ENCODE measurements around the gene PPA1.
"Not testable (repeated sequence)": the region's sequence is repeated elsewhere in the genome, so short reads cannot be mapped to it uniquely, and the experiment has no call there.

PPA1 gene

DNA sequence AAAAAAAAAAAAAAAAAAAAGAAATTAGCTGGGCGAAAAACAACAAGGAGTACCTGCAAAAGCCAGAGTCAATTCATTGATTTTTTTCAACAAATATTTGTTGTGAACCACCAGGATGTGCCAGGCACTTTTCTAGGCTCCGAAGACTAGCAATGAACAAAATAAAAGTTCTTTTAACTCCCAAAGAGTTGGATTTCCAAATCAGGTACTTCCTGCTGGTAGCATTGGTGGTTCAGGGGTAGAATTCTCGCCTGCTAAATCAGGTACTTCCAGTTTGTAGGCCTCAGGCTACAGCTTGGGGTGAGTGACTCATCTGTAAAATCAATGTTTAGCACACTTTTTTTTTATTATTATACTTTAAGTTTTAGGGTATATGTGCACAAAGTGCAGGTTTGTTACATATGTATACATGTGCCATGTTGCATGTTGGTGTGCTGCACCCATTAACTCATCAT, 10.9 kb downstream of the PPA1 start:
- no peak for DNase-seq

DNA sequence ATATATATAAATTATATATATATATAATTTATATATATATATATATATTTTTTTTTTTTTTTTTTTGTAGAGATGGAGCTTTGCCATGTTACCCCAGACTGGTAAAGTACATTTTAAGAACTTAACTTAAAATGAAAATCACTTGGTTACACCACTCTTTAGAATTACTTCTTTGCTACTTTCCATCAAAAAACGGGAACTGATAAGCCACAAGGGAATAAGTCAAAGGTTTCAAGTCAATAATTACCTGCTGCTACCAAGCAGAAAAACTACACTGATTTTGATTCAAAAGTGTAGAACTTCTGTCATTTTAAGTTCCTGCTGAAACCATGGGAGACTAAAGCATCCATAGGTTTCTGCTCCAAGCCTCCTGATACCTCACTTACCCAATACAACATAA, 12.2 kb downstream of the PPA1 start:
- DNase-seq: no peak

DNA sequence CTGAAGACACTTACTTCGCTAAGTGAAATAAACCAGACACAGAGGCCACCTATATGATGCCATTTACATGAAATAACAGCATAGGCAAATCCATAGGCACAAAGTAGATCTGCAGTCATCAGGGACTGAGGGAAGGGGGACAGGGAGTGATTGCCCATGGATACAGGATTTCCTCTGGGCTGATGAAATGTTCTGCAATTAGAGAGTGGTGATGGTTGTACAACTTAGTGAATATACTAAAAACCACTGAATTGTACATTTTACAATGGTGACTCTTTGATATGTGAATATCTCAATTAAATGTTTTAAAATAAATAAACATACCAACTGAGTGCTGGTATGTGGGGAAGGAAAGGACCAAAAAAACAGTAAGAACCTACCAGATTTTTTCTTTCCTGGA, 20.4 kb downstream of the PPA1 start:
- no peak for DNase-seq

DNA sequence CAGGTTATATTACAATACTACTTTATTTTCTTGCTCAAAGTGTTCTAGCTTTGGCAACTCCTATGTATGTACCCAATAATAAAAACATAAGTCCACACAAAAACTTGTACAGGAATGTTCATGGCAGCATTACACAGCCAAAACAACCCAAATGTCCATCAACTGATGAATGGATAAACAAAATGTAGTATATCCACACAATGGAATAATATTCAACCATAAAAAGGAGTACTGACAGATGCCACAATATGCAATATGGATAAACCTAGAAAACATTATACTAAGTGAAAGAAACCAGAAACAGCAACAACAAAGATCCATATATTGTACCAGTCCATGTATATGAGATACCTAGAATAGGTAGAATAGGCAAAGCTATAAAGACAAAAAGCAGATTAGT, 21.0 kb downstream of the PPA1 start:
- no peak for DNase-seq

- no peak for DNase-seq
These were observed 26.5 kb downstream of the PPA1 start for GRCh38 chr10:70206762-70207161.

DNA sequence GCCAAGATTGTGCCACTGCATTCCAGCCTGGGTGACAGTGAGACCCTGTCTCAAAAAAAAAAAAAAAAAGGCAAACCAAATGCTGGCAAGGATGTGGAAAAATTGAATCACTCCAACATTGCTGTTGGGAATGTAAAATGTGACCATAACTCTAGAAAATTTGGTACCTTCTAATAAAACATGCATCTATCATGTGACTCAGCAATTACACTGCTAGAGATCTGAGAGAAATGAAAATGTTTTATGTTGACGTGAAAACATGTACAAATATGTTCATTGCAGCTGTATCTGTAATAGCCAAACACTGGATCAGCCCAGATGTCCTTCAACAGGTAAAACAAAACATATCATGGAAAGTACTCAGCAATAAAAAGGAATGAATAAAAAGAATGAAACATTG, 32.1 kb downstream of the PPA1 start:
- DNase-seq: no peak

- no peak for DNase-seq
These were observed 34.3 kb downstream of the PPA1 start for GRCh38 chr10:70198696-70199466.

- DNase-seq: peak in 27 of 51 donors; percentile 1 to 72 (median 31)
These were observed 35.8 kb downstream of the PPA1 start for GRCh38 chr10:70197235-70197945.

GRCh38 chr10:70193391-70193844, 39.8 kb downstream of the PPA1 start:
- no peak for DNase-seq

DNA sequence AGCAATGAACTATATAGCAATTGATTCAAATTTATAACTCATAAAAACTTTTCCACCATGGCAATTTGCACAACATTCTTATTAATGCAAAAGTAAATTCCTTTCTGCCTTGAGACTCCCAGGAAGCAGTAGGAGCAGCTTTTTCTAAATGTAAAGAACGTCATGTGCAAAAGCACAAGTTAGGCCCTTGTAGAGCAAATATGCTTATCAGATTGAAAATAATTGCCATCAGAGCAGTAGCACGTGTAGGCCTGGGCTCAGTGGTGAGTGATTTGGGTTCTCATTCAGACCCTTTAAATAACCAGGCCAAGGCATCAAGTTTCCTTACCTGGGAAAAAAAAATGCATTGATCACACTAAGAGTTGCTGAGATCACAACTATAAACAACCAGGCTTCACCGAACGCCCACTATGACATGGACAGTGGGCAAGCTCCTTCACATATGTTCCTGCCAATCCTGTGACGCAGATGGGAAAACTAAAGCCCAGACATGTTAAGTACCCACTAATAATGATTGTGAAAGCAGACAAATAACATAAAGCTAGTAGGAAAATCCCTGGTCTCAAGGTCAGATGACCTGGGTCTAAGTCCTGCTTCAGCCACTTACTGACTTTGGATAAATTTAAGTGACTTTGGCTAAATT, 40.8 kb downstream of the PPA1 start:
- DNase-seq: no peak

DNA sequence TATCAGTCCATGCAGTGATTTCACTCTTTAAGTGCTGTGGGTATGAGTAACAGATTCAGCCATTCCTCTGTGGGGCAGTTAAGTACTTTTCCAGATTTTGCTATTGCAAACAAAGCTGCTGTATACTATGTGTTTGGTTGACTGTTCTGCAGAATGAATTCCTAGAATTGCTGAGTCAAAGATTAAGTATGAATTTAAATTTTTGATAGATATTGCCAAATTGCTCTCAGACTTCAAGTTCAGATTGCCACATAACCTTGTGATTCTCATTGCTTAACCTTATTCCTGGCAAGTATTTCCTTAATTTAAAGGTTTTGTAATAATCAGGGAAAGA, 41.3 kb downstream of the PPA1 start:
- no peak for DNase-seq

GRCh38 chr10:70191161-70191971, 41.9 kb downstream of the PPA1 start:
- DNase-seq: no peak

DNA sequence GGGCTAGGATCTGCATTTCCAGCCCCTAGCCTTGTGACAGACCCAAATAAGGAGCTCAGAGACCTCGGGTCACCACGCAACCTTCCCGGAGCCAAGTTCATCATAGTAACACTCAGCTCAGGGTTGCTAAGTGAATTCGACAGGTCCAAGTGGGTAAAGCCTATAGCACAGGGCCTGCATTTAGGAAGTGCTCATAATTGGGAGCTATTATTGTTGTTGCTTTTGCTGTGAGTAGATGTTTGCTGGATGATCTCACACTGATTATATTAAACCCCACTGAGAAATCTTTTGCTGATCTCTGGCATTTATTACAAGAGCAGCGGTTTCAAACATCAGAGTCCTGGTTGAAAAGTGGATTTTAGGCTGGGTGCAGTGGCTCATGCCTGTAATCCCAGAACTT, 42.6 kb downstream of the PPA1 start:
- no peak for DNase-seq

DNA sequence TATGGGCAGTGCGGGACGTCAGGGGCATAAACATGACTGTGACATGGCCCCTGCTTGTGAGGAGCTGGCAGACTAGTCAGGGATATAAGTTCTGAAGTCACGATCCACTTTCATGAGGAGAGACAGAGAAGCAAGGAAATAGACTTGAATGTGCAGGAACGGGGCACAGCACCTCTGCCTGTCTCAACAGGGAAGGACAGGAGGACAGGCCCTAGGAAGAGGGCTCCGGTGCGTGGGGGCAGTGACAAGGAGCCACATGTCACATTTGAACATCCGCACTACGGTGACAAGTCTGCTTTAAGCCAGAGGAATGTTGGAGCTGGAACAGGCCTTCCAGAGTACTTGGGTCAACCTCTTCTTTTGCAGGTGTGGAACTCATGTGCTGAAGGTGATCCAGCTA, 43.1 kb downstream of the PPA1 start:
- no peak for DNase-seq

DNA sequence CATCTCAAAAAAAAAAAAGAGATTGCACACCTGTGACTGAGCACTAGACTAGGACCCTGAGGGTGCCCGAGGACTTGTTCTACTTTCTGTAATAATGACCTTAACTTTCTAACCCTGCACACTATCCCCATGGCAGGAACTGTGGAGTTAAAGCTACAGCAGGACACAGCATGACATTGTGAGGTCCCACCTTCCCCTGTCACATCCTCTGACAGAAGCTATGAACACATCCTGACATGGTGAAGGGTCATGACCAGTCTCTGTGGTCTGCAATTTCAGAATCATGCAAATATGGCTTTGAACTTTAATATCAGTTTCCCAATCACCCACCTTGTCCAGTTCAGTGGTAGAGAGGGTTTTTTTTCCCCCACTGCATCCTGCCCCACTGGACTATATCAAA, 44.5 kb downstream of the PPA1 start:
- no peak for DNase-seq

- no peak for DNase-seq
These were observed 46.7 kb downstream of the PPA1 start for GRCh38 chr10:70186571-70186970.

DNA sequence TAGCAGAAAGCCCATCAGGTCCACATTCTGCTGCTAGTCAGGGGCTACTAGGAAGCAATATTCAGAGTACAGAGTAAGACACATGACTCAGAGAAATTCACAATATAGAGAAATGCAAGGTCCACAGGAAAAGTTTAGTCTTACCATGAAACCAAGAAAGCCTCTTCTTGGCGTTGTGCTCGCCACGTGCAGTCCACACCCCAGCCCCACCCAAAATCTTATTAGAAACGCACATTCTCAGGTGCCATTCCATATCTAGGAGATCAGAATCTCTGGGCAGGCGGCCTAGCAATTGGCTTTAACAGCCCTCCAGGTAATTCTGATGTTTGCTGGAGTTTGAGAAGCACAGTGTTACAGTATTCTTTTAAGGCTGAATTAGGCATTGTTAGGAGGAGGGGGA, 47.1 kb downstream of the PPA1 start:
- DNase-seq: no peak

DNA sequence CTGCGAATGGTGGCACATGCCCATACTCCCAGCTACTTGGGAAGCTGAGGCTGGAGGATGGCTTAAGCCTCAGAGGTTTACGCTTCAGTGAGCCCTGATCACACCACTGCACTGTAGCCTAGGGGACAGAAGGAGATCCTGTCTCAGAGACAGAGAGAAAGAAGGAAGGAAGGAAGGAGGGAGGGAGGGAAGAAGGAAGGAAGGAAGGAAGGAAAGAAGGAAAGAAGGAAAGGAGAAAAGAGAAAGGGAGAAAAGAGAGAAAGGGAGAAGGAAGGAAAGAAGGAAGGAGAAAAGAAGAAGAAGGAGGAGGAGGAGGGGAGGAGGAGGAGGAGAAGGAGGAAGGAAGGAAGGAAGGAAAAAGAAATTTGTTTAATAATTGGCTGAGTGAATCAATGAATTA, 49.9 kb downstream of the PPA1 start:
- DNase-seq: no peak

DNA sequence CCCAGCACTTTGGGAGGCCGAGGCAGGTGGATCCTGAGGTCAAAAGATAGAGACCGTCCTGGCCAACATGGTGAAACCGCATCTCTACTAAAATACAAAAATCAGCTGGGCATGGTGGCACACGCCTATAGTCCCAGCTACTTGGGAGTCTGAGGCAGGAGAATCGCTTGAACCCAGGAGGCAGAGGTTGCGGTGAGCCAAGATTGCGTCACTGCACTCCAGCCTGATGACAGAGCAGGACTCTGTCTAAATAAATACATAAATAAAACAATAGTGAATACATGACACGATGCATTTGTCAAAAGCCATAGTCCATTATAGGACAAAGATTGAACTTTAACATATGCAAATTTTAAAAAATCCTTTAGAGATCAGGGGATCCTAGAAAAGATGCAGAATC, 54.0 kb downstream of the PPA1 start:
- not testable (repeated sequence) for DNase-seq

- DNase-seq: no peak
These were observed 55.0 kb downstream of the PPA1 start for GRCh38 chr10:70178139-70178725.

- no peak for DNase-seq
These were observed 56.8 kb downstream of the PPA1 start for GRCh38 chr10:70176441-70176840.

Measured in hypothalamus (tissue), 51 donors.